Body of pancreas (tissue), 4 donors: ENCODE results near the gene SPATA22. TPM values are rescaled to one million over a fixed set of nuclear protein-coding genes. Genes with fewer than 3 reads are reported as not detected.
"Not testable (repeated sequence)": the region's sequence is repeated elsewhere in the genome, so short reads cannot be mapped to it uniquely, and the experiment has no call there.

Experiments used
- ATAC-seq: fragments of 150-250 bp; one replicate; pipeline ENCODE4 v1.9.1; 2016
- DNase-seq, 4 donors: peaks; one replicate each; pipeline ENCODE4 v3.0.0-alpha.2; 2019
- H3K27ac ChIP-seq, 4 donors: fragments of 200-600 bp; sonication (generic); 1 replicate in 3 of 4; 2 replicates in 1 of 4; pipeline versions ENCODE4 v1.5.1 to v1.6.1; 2016 to 2019; ENCODE audit warnings: mild to moderate bottlenecking in 1 of 4, mixed read lengths in 1 of 4, moderate library complexity in 1 of 4
- H3K27me3 ChIP-seq, 2 donors: fragments of 200-600 bp; sonication (generic); one replicate each; pipeline ENCODE4 v1.6.0; 2016; ENCODE audit warnings: mild to moderate bottlenecking in 1 of 2
- H3K36me3 ChIP-seq, 2 donors: fragments of 200-600 bp; sonication (generic); replicated peaks in 1 of 2; 2 replicates each; pipeline ENCODE4 v1.5.1; 2016; ENCODE audit warnings: low read depth in 2 of 2; ENCODE audit not compliant: insufficient read depth in 1 of 2
- H3K4me1 ChIP-seq: fragments of 200-600 bp; sonication (generic); one replicate; pipeline ENCODE4 v1.6.0; 2016
- H3K4me3 ChIP-seq, 2 donors: fragments of 200-600 bp; sonication (generic); 1 replicate in 1 of 2; 2 replicates in 1 of 2; pipeline ENCODE4 v1.5.1; 2016 to 2019
- H3K9me3 ChIP-seq, 3 donors: fragments of 200-600 bp; sonication (generic); 1 replicate in 2 of 3; 2 replicates in 1 of 3; pipeline ENCODE4 v1.5.1; 2016
- CTCF ChIP-seq, 7 experiments: fragments of 450-650 bp in 4 of 7; fragments of 200-600 bp in 3 of 7; sonication (generic) in 3 of 7; IDR thresholded peaks; one replicate each; pipeline ENCODE4 v1.5.1; 2016 to 2019; ENCODE audit warnings: antibody characterized with exemption in 7 of 7
- POLR2A ChIP-seq, 3 donors: fragments of 450-650 bp; IDR thresholded peaks; one replicate each; pipeline ENCODE4 v1.6.1; 2016; ENCODE audit warnings: antibody characterized with exemption in 3 of 3, mild to moderate bottlenecking in 2 of 3
- WGBS, 2 donors: methylation state at CpG; one replicate each; pipeline ENCODE4 v1.1.5; 2017; 5-methylcytosine and 5-hydroxymethylcytosine counted together
- intact Hi-C: fragments of 100-400 bp; cut with DNase I; formaldehyde crosslinking; loops from one replicate; pipeline ENCODE4 v1.15.1; 2023
- total RNA-seq, 2 donors: library from RNA; depleted of rRNA; stranded (reverse); fragments of >200 nt; gene quantifications; one replicate each; pipeline ENCODE4 v1.1.0, GENCODE V29; 2016

Gene SPATA22
- total RNA-seq, 2 donors from 2014 or later = not detected

- no peak for DNase-seq
- no peaks in the 10 kb centered on the region for H3K27me3 ChIP-seq
- no peak for ATAC-seq
- H3K36me3 ChIP-seq = no peaks in the 10 kb centered on the region
- no peak overlapping the region for H3K27ac ChIP-seq
- H3K9me3 ChIP-seq = no peaks in the 10 kb centered on the region
- peaks cover 10% of the 10 kb centered on the region for H3K4me1 ChIP-seq
- TF ChIP-seq CTCF (IDR thresholded peaks at IDR 0.05) (no peak), POLR2A (IDR thresholded peaks at IDR 0.05) (no peak)
- WGBS, 2 donors = 71 to 79% methylated on average over 5 of the region's 5 CpGs
- intact Hi-C loops = no loop called here
- no peak overlapping the region for H3K4me3 ChIP-seq
Observed at GRCh38 chr17:3469529-3469928, 2.1 kb downstream of the SPATA22 start.

DNA sequence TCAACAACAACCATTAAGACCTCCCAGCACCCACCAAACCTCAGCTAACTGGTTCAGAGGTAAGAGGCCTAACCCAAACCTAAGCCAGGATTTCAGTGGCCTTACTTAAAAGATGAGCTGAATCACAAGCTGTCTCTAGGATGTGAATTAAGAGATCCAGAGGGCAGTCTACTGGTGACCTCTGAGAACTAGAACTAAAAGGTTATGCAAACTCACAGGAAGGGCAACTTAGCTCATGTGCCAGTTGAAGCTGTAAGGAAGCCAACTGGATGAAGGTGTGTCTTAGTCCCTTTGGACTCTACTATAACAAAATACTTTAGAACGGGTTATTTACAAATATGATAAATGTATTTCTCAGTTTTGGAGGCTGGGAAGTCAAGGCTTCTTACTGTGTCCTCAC, 5.3 kb downstream of the SPATA22 start:
- H3K9me3 ChIP-seq, DNase-seq, H3K36me3 ChIP-seq, ATAC-seq, H3K4me3 ChIP-seq, intact Hi-C loops, H3K4me1 ChIP-seq, H3K27me3 ChIP-seq, H3K27ac ChIP-seq: not testable (repeated sequence)
- 50 to 67% methylated on average over 1 of the region's 1 CpG for WGBS, 2 donors

DNA sequence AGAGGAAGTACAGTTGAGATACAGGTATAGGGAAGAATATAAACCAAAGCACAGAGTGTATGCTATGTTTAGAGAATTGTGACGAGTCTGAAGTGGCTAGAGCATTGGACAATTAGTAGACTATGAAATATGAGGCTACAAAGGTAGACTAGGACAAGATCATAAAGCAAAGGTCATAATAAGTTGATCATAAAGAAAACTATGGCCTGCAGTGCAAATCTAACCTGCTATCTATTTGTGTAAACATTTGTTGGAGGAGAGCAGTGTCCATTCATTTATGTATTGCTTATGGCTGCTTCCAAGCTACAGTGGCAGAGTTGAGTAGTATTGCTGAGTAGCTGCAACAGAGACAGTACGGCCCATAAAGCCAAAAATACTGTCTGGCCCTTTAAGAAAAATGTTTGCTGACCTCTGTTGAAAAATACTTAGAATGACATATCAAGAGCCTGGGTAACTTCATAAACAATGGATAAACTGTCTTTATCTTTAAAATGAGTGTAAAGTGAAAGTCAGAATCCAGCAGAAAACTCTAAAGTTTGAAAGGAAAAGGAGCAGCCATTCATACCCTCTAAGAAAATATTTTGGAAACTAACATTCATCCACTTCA, 23.5 kb downstream of the SPATA22 start:
- DNase-seq (no peak), ATAC-seq (no peak)
- Histone ChIP-seq H3K9me3 (no peaks in the 10 kb centered on the region), H3K4me3 (no peak overlapping the region), H3K4me1 (peaks cover 6% of the 10 kb centered on the region), H3K27me3 (no peaks in the 10 kb centered on the region), H3K27ac (no peak overlapping the region), H3K36me3 (no peaks in the 10 kb centered on the region)
- 44 to 48% methylated on average over 2 of the region's 2 CpGs for WGBS, 2 donors
- no peak for TF ChIP-seq POLR2A (IDR thresholded peaks at IDR 0.05)
- TF ChIP-seq CTCF (IDR thresholded peaks at IDR 0.05) = no peak
- intact Hi-C loops = no loop called here

DNA sequence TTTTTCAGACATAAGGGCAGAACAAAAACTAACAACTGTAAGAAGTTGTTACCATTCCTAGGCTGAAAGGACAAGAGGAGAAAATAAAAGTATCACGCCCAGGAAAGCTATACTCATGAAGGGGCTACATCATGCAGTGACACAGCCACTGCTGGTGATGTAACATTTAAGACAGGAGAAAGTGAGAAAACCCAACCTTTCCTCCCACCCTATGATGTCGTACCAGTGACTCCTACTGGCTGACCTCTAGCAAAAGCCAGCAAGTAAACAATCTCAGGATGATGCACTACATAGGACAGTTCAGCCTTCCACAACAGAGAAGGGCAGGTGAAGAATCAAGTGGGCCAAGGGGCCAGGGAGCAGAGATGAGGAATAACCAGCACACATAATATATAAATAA, 24.0 kb downstream of the SPATA22 start:
- no peak for DNase-seq
- Histone ChIP-seq H3K36me3 (no peaks in the 10 kb centered on the region), H3K4me1 (peaks cover 6% of the 10 kb centered on the region), H3K9me3 (no peaks in the 10 kb centered on the region), H3K27ac (no peak overlapping the region), H3K4me3 (no peak overlapping the region), H3K27me3 (no peaks in the 10 kb centered on the region)
- TF ChIP-seq POLR2A (IDR thresholded peaks at IDR 0.05) = no peak
- no peak for TF ChIP-seq CTCF (IDR thresholded peaks at IDR 0.05)
- WGBS, 2 donors = 70 to 77% methylated on average over 2 of the region's 2 CpGs
- no peak for ATAC-seq
- intact Hi-C loops = no loop called here

- H3K9me3 ChIP-seq = no peaks in the 10 kb centered on the region
- no peaks in the 10 kb centered on the region for H3K4me1 ChIP-seq
- no peak overlapping the region for H3K4me3 ChIP-seq
- intact Hi-C loops = no loop called here
- ATAC-seq = no peak
- no peak for TF ChIP-seq CTCF (IDR thresholded peaks at IDR 0.05)
- TF ChIP-seq POLR2A (IDR thresholded peaks at IDR 0.05) = no peak
- H3K27me3 ChIP-seq = no peaks in the 10 kb centered on the region
- DNase-seq = no peak
- H3K36me3 ChIP-seq = no peaks in the 10 kb centered on the region
- H3K27ac ChIP-seq = no peak overlapping the region
- WGBS, 2 donors = 65 to 74% methylated on average over 2 of the region's 2 CpGs
Observed at GRCh38 chr17:3440451-3440850, 31.2 kb downstream of the SPATA22 start.
